WERI-Rb-1 (cell line): ENCODE measurements around the gene ALOXE3.

Experiments used
- DNase-seq: peaks from one replicate; pipeline ENCODE4 v3.0.0-alpha.2; 2020
- H3K27ac ChIP-seq: fragments of 250-450 bp; sonication (Bioruptor Pico); 2 replicates; pipeline ENCODE4 v1.5.1; 2020; ENCODE audit warnings: mild to moderate bottlenecking, moderate library complexity
- H3K27me3 ChIP-seq: fragments of 250-450 bp; sonication (Bioruptor Pico); 2 replicates; pipeline ENCODE4 v1.5.1; 2021; ENCODE audit warnings: mild to moderate bottlenecking, low read depth, moderate library complexity; ENCODE audit not compliant: insufficient read depth, severe bottlenecking
- H3K36me3 ChIP-seq: fragments of 250-450 bp; sonication (Bioruptor Pico); 2 replicates; pipeline ENCODE4 v1.5.1; 2020; ENCODE audit warnings: mild to moderate bottlenecking, moderate library complexity
- H3K4me3 ChIP-seq: 2 replicates; pipeline ENCODE4 v1.5.1; 2011; ENCODE audit warnings: low read depth, mild to moderate bottlenecking, control low read depth, low read length
- H3K9me3 ChIP-seq: fragments of 250-450 bp; sonication (Bioruptor Pico); 2 replicates; pipeline ENCODE4 v1.5.1; 2021; ENCODE audit warnings: mild to moderate bottlenecking, moderate library complexity; ENCODE audit not compliant: severe bottlenecking
- TF ChIP-seq, protein P1 (sequence below): IDR thresholded peaks from 2 replicates; pipeline ENCODE4 v1.5.1; 2011; ENCODE audit warnings: low read depth, mild to moderate bottlenecking, control low read depth, inconsistent platforms, low read length

Gene ALOXE3

DNA sequence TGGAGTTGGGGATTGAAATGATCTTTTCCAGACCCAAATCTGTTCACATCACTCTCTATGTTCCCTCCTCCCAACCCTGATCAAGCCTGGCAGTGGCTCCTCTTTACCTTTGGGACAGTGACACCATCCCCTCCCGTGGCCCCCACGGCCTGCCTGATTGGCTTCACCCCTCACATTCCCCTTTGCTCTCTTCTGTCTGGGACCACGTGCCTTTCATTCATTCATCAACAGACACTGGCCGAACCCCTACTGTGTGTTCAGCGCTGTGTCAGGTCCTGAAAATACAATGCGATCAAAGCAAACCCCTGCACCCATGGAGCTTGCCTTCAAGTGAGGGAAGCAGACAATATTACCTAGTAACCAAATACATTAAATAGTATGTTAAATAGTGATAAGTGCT lies 28.6 kb downstream of the ALOXE3 start:
- TF ChIP-seq, protein P1, sequence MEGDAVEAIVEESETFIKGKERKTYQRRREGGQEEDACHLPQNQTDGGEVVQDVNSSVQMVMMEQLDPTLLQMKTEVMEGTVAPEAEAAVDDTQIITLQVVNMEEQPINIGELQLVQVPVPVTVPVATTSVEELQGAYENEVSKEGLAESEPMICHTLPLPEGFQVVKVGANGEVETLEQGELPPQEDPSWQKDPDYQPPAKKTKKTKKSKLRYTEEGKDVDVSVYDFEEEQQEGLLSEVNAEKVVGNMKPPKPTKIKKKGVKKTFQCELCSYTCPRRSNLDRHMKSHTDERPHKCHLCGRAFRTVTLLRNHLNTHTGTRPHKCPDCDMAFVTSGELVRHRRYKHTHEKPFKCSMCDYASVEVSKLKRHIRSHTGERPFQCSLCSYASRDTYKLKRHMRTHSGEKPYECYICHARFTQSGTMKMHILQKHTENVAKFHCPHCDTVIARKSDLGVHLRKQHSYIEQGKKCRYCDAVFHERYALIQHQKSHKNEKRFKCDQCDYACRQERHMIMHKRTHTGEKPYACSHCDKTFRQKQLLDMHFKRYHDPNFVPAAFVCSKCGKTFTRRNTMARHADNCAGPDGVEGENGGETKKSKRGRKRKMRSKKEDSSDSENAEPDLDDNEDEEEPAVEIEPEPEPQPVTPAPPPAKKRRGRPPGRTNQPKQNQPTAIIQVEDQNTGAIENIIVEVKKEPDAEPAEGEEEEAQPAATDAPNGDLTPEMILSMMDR = no peak
- no peak for DNase-seq
- no peaks in the 10 kb centered on the region for H3K36me3 ChIP-seq
- H3K4me3 ChIP-seq = no peak overlapping the region
- H3K27me3 ChIP-seq = no peaks in the 10 kb centered on the region
- H3K27ac ChIP-seq = no peak overlapping the region
- no peaks in the 10 kb centered on the region for H3K9me3 ChIP-seq

DNA sequence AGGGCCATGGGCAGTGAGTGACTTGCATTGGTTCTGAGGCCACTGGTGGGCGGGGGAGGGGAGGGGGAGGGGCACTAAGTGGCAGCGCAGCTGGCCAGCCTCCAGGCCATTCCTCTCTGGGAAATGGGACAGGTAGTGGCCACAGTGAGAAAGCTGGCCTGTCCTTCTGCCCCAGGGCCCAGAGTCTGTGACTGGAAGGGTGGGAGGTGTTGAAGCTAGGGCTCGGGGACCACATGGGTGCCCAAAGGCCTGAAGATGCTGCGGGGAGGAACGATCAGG lies 30.4 kb downstream of the ALOXE3 start:
- no peak overlapping the region for H3K4me3 ChIP-seq
- no peaks in the 10 kb centered on the region for H3K27me3 ChIP-seq
- H3K36me3 ChIP-seq = no peaks in the 10 kb centered on the region
- H3K27ac ChIP-seq = no peak overlapping the region
- H3K9me3 ChIP-seq = no peaks in the 10 kb centered on the region
- no peak for DNase-seq
- TF ChIP-seq, protein P1 = no peak

DNA sequence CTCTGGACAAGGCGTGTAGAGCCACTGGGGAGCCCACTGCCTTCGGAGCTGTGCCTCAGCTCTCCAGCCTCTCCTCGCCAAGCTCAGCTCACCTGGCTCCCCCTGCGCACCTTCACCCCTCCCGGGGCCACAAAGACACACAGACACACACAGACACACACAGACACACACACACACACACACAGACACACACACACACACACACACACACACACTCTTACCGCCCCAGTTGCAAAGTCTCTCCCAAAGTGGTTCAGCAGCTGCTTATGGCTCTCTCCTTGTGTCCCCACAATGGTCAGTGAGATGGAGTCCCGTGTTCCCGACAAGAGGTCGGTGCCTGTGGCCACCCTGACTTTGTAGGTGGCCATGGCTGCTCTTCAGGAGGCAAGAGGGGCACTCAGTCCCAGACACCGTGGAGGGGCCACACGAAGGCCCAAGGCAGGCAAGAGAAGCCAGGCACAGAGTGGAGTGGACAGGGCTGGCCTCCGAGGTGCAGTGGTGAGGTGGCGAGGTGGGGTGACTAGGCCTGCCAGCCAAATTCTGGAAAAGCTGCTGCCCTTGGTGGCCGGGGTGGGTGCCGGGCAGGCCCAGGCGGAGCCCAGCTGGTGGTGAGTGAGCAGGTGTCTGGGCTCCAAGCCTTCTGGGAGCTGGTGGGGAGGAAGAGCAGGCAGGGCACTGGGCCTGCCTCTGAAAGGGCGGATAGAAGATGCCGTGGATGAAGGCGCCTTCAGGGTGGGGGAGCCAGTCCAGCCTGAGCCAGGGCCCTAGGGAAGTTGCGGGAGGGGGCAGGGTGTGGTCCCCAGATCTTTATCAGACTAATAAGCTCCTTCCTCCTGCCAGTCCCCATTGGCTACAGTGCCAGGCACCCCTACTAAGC lies 31.0 kb downstream of the ALOXE3 start, which contains the start of gene ALOX12B:
ALOX12B (minus strand) TSS at position 642 of the 877 bp plus-strand sequence; CDS start at position 368, 274 bp downstream.
- Histone ChIP-seq H3K27ac (no peak within 1 kb of the TSS), H3K9me3 (no peaks in the 10 kb centered on the region), H3K27me3 (no peaks in the 10 kb centered on the region), H3K4me3 (no peak within 1 kb of the TSS), H3K36me3 (no peaks in the 10 kb centered on the region)
- TF ChIP-seq, protein P1 = no peak
- DNase-seq = no peak

DNA sequence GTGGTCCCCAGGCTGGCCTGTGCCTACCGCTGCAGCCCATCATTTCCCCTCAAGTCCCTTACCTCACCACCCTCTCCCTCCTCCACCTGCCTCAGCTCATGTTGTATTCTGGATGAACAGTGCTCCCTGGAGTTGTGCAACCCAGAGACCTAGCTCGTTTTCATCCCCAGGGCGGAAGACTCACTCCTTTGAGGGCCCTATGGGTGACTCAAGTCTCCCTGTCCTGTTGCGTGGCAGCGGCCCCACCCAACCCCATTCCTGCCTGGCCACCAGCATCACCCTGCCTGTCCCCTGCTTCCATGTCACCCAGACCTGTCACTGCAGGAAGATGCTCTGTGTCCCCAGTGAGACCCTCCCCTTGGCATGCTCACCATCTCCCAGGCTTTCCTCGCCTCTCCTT lies 34.1 kb downstream of the ALOXE3 start:
- Histone ChIP-seq H3K4me3 (no peak overlapping the region), H3K36me3 (no peaks in the 10 kb centered on the region), H3K9me3 (no peaks in the 10 kb centered on the region), H3K27me3 (no peaks in the 10 kb centered on the region), H3K27ac (no peak overlapping the region)
- TF ChIP-seq, protein P1 = no peak
- no peak for DNase-seq

DNA sequence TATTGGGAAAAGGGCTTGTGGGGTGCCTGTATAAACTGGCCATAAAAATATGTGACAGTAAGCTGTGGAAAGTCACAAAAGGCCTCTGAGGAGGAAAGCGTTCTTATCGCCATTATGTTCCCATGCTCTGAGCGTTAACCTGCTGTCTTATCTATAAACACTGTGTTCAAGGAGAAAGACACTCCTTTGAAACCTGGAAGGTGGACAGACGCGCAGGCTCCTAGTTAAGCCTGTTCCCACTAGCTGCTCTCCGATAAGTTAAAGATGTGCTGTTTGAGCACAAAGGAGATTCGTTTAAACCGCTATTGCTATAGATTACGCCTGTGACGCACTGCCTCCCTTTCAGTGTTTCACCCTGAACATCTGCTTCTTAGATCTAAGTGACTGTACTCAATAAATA lies 36.0 kb downstream of the ALOXE3 start:
- no peaks in the 10 kb centered on the region for H3K27me3 ChIP-seq
- H3K9me3 ChIP-seq = no peaks in the 10 kb centered on the region
- no peak overlapping the region for H3K4me3 ChIP-seq
- TF ChIP-seq, protein P1 = no peak
- DNase-seq = no peak
- no peaks in the 10 kb centered on the region for H3K36me3 ChIP-seq
- no peak overlapping the region for H3K27ac ChIP-seq

DNA sequence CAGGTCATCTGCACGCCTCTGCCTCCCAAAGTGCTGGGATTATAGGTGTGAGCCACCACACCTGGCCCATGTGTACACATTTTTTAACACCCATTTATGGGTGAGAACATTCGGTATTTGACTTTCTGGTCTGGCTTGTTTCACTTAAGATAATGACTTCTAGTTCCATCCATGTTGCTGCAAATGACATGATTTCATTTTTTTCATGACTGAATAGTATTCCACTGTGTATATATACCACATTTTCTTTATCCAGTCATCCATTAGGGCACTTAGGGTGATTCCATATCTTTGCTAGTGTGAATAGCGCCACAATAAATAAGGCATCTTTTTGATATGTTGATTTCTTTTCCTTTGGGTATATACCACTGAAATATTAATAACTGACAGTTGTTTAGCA lies 36.4 kb downstream of the ALOXE3 start:
- no peak for DNase-seq
- TF ChIP-seq, protein P1 = no peak
- H3K4me3 ChIP-seq = no peak overlapping the region
- H3K27ac ChIP-seq = no peak overlapping the region
- H3K9me3 ChIP-seq = no peaks in the 10 kb centered on the region
- H3K36me3 ChIP-seq = no peaks in the 10 kb centered on the region
- no peaks in the 10 kb centered on the region for H3K27me3 ChIP-seq
